HCT116 (cell line): ENCODE measurements around the gene ENTHD1. TPM values are rescaled to one million over a fixed set of nuclear protein-coding genes. Genes with fewer than 3 reads are reported as not detected.

Experiments used
- ATAC-seq: fragments of 200-7000 bp; cut with Tn5 transposase; 2 replicates; pipeline ENCODE4 v1.9.1; 2020; ENCODE audit warnings: mild to moderate bottlenecking, moderate library complexity
- BruUV-seq: library from RNA; stranded (reverse); fragments of 400-500 nt; replicated peaks from 2 replicates; lab custom pipeline; 2021; lab: Mats Ljungman, UMichigan
- CTCF ChIA-PET: fragments of 300-600 bp; sonication (Branson Sonifier 250); formaldehyde crosslinking; loops from one replicate; lab custom pipeline; 2021; ENCODE audit warnings: antibody characterized with exemption; lab: Charles Lee
- POLR2A ChIA-PET: fragments of 300-600, 350-600 bp; sonication (Branson Sonifier 250); formaldehyde crosslinking; loops from one replicate; lab custom pipeline; 2021; ENCODE audit warnings: antibody characterized with exemption; lab: Charles Lee
- RAD21 ChIA-PET, 2 experiments: fragments of 300-600 bp; sonication (Branson Sonifier 250); formaldehyde crosslinking; loops; one replicate each; lab custom pipeline; 2023; ENCODE audit warnings: low total read pairs in 2 of 2; ENCODE audit not compliant: uncharacterized antibody in 2 of 2, unreplicated experiment in 2 of 2, low non-redundant PET in 1 of 2; lab: Charles Lee
- DNase-seq: peaks from one replicate; pipeline ENCODE4 v3.0.0-alpha.2; 2010; ENCODE audit warnings: low read depth, low spot score
- H2AFZ ChIP-seq: fragments of 200-600 bp; shearing (Covaris generic), sonication (generic); 2 replicates; pipeline ENCODE4 v1.6.1; 2017; ENCODE audit warnings: low read depth, mixed run types, mixed read lengths, antibody characterized with exemption, low read length; ENCODE audit not compliant: poor library complexity, severe bottlenecking
- H3K27ac ChIP-seq: 2 replicates; pipeline ENCODE4 v1.5.1; 2012; ENCODE audit warnings: low read depth, low read length
- H3K27me3 ChIP-seq: fragments of 200-600 bp; sonication (generic); 2 replicates; pipeline ENCODE4 v1.6.1; 2016; ENCODE audit warnings: mixed run types, low read length, mixed read lengths; ENCODE audit not compliant: insufficient read depth
- H3K36me3 ChIP-seq, 2 experiments: fragments of 200-500 bp in 1 of 2; fragments of 200-600 bp in 1 of 2; sonication (Bioruptor generic) in 1 of 2; sonication (generic) in 1 of 2; 2 replicates each; pipeline versions ENCODE4 v1.5.1 to v1.6.1; 2014 to 2016; ENCODE audit warnings: low read length in 2 of 2, inconsistent platforms in 1 of 2, mixed read lengths in 1 of 2, mixed run types in 1 of 2; ENCODE audit not compliant: insufficient read depth in 2 of 2, control insufficient read depth in 1 of 2
- H3K4me1 ChIP-seq, 2 experiments: fragments of 200-600 bp in 1 of 2; sonication (generic) in 1 of 2; 2 replicates each; pipeline versions ENCODE4 v1.5.1 to v1.6.1; 2012 to 2017; ENCODE audit warnings: low read length in 2 of 2, inconsistent platforms in 1 of 2, mild to moderate bottlenecking in 1 of 2, mixed read lengths in 1 of 2, mixed run types in 1 of 2, moderate library complexity in 1 of 2; ENCODE audit not compliant: insufficient read depth in 2 of 2, control insufficient read depth in 1 of 2
- H3K4me2 ChIP-seq: fragments of 200-600 bp; sonication (generic); 2 replicates; pipeline ENCODE4 v1.6.1; 2017; ENCODE audit warnings: mixed run types, low read length, mixed read lengths
- H3K4me3 ChIP-seq, 2 experiments: fragments of 200-600 bp in 1 of 2; sonication (generic) in 1 of 2; replicated peaks in 1 of 2; 2 replicates each; pipeline ENCODE4 v1.5.1; 2011 to 2016; ENCODE audit warnings: low read length in 2 of 2, control low read depth in 1 of 2, low read depth in 1 of 2, mild to moderate bottlenecking in 1 of 2, mixed read lengths in 1 of 2, mixed run types in 1 of 2
- H3K79me2 ChIP-seq: fragments of 200-600 bp; sonication (generic); 2 replicates; pipeline ENCODE4 v1.6.1; 2017; ENCODE audit warnings: mild to moderate bottlenecking, mixed run types, low read length, moderate library complexity, mixed read lengths; ENCODE audit not compliant: insufficient read depth
- H3K9ac ChIP-seq: fragments of 200-600 bp; sonication (generic); 2 replicates; pipeline ENCODE4 v1.6.1; 2016; ENCODE audit warnings: low read length, mixed read lengths
- H3K9me2 ChIP-seq: fragments of 200-600 bp; sonication (generic), shearing (Covaris generic); 2 replicates; pipeline ENCODE4 v1.6.1; 2017; ENCODE audit warnings: mixed run types, mild to moderate bottlenecking, moderate library complexity; ENCODE audit not compliant: insufficient read depth
- H3K9me3 ChIP-seq, 2 experiments: fragments of 200-500 bp in 1 of 2; fragments of 200-600 bp in 1 of 2; sonication (Bioruptor generic) in 1 of 2; sonication (generic) in 1 of 2; 2 replicates each; pipeline ENCODE4 v1.6.1; 2014 to 2017; ENCODE audit warnings: low read length in 2 of 2, mixed read lengths in 2 of 2, inconsistent platforms in 1 of 2, low read depth in 1 of 2, mild to moderate bottlenecking in 1 of 2, mixed run types in 1 of 2, moderate library complexity in 1 of 2; ENCODE audit not compliant: control insufficient read depth in 1 of 2, insufficient read depth in 1 of 2
- H4K20me1 ChIP-seq: fragments of 200-600 bp; sonication (generic), shearing (Covaris generic); 2 replicates; pipeline ENCODE4 v1.6.1; 2017; ENCODE audit warnings: mixed run types, mild to moderate bottlenecking, moderate library complexity; ENCODE audit not compliant: insufficient read depth
- ATF3 ChIP-seq: IDR thresholded peaks from 2 replicates; pipeline ENCODE4 v1.6.1; 2012
- CTCF ChIP-seq, 3 experiments: fragments of 200-600 bp in 1 of 3; sonication (generic) in 1 of 3; IDR thresholded peaks in 2 of 3; conservative IDR thresholded peaks in 1 of 3; 2 replicates each; pipeline ENCODE4 v1.5.1; 2012 to 2017; ENCODE audit warnings: low read depth in 2 of 3, low read length in 2 of 3, antibody characterized with exemption in 1 of 3, borderline replicate concordance in 1 of 3, control low read depth in 1 of 3, mild to moderate bottlenecking in 1 of 3, mixed read lengths in 1 of 3, mixed run types in 1 of 3, moderate library complexity in 1 of 3; ENCODE audit not compliant: insufficient read depth in 1 of 3
- EZH2 ChIP-seq: fragments of 200-600 bp; sonication (generic); IDR thresholded peaks from 2 replicates; pipeline ENCODE4 v1.6.1; 2017; ENCODE audit warnings: antibody characterized with exemption, mixed run types
- EZH2phosphoT487 ChIP-seq: fragments of 200-600 bp; IDR thresholded peaks from 2 replicates; pipeline ENCODE4 v1.6.1; 2018; ENCODE audit warnings: antibody characterized with exemption, borderline replicate concordance
- FOSL1 ChIP-seq: IDR thresholded peaks from 2 replicates; pipeline ENCODE4 v1.6.1; 2012; ENCODE audit warnings: low read depth
- POLR2AphosphoS5 ChIP-seq: IDR thresholded peaks from 2 replicates; pipeline ENCODE4 v1.6.1; 2011; ENCODE audit warnings: mild to moderate bottlenecking, low read depth, low read length, moderate library complexity
- SIN3A ChIP-seq: IDR thresholded peaks from 2 replicates; pipeline ENCODE4 v1.6.1; 2012; ENCODE audit warnings: low read depth
- intact Hi-C: fragments of 100-400 bp; cut with micrococcal nuclease; formaldehyde crosslinking; loops from 2 replicates; pipeline ENCODE4 v1.10.0; 2022
- total RNA-seq: library from RNA; stranded (reverse); gene quantifications from one replicate; pipeline ENCODE4 v1.2.1, GENCODE V29; 2021; ENCODE audit not compliant: unreplicated experiment

ENTHD1 gene
- total RNA-seq, 1 experiment from 2014 or later, result not detected

- CTCF ChIA-PET, result no interaction called here
- no TSS peak for BruUV-seq
- Histone ChIP-seq H3K79me2 (no peaks in the 10 kb centered on the region), H3K9me3 (no peaks in the 10 kb centered on the region)
- TF ChIP-seq CTCF (IDR thresholded peaks at IDR 0.05 in 2 of 3, conservative IDR thresholded peaks at IDR 0.05 in 1 of 3; ENCODE audit: borderline replicate concordance in 1 of 3, insufficient read depth in 1 of 3, low read depth in 2 of 3, low read length in 2 of 3) (no peak), POLR2AphosphoS5 (no peak), ATF3 (no peak), FOSL1 (no peak), EZH2 (no peak), SIN3A (no peak), EZH2phosphoT487 (no peak)
- TF ChIP-seq, all 23 proteins: peak for 0
- no peaks in the 10 kb centered on the region for H3K4me1 ChIP-seq
- ChIA-PET RAD21 (no interaction called here), POLR2A (no interaction called here)
- ATAC-seq (no peak), DNase-seq (no peak)
- H3K4me2 ChIP-seq, result no peak overlapping the region
- H3K27ac ChIP-seq, result no peak overlapping the region
- intact Hi-C loops, result no loop called here
- no peak overlapping the region for H3K9ac ChIP-seq
- no peaks in the 10 kb centered on the region for H3K9me2 ChIP-seq
- peaks cover 13% of the 10 kb centered on the region for H3K27me3 ChIP-seq
- no peak overlapping the region for H3K4me3 ChIP-seq
- no peaks in the 10 kb centered on the region for H3K36me3 ChIP-seq
- H4K20me1 ChIP-seq, result no peaks in the 10 kb centered on the region
- no peak overlapping the region for H2AFZ ChIP-seq
Observed at GRCh38 chr22:39706376-39707140, 187.0 kb downstream of the ENTHD1 start.
